ENCODE data around the gene SYT14.

Gene SYT14

DNA sequence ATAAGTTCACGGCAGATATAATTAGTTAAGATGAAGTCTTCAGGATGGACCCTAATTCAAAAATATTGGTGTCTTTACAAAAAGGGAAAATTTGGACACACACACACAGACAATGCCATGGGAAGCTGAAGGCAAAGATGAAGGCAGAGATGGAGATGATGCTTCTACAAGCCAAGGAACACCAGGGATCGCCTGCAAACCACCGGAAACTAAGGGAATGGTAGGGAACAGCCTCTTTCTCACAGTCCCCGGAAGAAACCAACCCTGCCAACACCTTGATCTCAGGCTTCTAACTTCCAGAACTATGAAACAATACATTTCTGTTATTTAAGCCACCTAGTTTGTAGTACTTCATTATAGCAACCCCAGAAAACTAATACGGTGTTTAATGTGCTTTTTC is 279.5 kb downstream of the SYT14 start:
- DNase-seq, result no peak

DNA sequence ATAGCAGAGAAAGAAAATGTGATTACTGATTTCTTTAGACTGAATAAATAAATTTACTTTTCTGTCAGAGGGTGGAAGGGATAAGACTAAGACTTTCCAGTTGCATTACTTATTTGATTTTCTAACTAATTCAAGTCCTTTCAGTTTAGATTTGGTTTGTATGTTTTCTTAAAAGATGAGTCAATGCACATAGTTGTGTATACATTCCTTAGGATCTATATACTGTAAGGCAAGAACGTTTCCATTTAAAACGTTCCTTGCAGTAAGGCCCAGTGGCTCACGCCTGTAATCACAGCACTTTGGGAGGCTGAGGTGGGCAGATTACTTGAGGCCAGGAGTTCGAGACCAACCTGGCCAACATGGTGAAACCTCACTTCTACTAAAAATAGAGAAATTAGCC is 280.0 kb downstream of the SYT14 start:
- DNase-seq, result no peak
